Fibroblast of pulmonary artery (primary cell): ENCODE results near the gene CDHR1.

Experiments
- DNase-seq: peaks from one replicate; pipeline ENCODE4 v3.0.0-alpha.2; 2010; ENCODE audit warnings: low read depth
- H3K4me3 ChIP-seq: replicated peaks from 2 replicates; pipeline ENCODE4 v1.5.1; 2011; ENCODE audit warnings: low read depth, mild to moderate bottlenecking, control low read depth, low read length, moderate library complexity
- TF ChIP-seq, protein P1 (sequence below): IDR thresholded peaks from 2 replicates; pipeline ENCODE4 v1.5.1; 2011; ENCODE audit warnings: mild to moderate bottlenecking, control low read depth, low read length, inconsistent platforms; ENCODE audit errors: missing control alignments

The CDHR1 gene

DNA sequence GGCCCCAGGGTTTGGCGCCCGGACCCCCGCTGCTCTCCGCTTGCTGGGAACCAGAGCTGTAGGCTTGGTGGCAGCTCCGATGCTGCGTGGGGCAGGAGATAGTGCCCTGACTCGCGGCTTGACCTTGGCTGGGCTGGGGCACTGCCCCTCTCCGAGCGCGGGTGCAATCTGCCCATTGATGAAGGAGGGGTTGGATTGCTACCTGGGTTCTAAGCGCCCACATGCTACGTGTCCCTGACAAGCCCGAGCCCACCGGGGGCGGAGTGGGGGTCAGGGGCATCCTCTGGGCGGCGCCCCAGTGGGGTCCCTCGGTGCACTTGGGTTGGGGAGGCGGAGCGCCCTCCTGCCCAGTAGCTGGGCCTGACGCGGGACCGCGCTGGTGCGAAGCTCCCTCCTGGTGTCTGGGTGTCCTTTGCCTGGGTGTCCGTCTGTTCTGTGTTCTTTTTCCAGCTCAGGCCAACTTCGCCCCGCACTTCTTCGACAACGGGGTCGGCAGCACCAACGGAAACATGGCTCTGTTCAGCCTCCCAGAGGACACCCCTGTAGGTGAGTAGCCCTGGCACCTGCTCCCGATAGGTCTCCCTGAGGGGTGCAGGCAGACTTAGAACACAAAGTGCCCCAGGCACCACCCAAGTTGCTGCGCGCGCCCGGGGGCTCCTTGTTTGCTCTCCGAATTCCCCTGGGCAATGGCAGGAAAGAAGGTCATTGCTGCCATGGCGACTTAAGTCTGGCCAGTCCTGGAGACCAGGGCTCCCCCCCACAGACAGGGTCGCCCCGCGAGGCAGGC, 900 bp downstream of the CDHR1 start:
- H3K4me3 ChIP-seq, result no peak overlapping the region
- TF ChIP-seq, protein P1, sequence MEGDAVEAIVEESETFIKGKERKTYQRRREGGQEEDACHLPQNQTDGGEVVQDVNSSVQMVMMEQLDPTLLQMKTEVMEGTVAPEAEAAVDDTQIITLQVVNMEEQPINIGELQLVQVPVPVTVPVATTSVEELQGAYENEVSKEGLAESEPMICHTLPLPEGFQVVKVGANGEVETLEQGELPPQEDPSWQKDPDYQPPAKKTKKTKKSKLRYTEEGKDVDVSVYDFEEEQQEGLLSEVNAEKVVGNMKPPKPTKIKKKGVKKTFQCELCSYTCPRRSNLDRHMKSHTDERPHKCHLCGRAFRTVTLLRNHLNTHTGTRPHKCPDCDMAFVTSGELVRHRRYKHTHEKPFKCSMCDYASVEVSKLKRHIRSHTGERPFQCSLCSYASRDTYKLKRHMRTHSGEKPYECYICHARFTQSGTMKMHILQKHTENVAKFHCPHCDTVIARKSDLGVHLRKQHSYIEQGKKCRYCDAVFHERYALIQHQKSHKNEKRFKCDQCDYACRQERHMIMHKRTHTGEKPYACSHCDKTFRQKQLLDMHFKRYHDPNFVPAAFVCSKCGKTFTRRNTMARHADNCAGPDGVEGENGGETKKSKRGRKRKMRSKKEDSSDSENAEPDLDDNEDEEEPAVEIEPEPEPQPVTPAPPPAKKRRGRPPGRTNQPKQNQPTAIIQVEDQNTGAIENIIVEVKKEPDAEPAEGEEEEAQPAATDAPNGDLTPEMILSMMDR, result no peak
- no peak for DNase-seq

DNA sequence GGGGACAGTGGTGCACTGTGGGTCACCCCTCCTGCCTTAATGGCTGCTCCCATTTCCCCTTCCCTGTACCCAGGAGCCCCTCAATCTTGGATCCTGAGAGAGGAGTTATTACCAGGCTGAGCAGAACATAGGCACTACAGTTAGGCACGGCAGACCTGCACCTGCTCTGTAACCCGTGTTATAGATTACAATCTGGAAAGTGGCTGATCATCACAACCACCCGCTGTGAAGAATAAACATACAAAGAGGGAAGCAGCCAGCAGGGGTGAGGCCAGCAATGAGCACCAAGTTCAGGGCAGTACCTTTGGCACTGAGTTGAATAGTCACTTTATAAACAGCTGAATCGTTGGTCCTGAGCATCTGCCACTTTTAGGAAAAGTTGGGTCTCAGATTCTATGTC, 1.7 kb downstream of the CDHR1 start:
- no peak overlapping the region for H3K4me3 ChIP-seq
- TF ChIP-seq, protein P1, result no peak
- DNase-seq, result no peak

DNA sequence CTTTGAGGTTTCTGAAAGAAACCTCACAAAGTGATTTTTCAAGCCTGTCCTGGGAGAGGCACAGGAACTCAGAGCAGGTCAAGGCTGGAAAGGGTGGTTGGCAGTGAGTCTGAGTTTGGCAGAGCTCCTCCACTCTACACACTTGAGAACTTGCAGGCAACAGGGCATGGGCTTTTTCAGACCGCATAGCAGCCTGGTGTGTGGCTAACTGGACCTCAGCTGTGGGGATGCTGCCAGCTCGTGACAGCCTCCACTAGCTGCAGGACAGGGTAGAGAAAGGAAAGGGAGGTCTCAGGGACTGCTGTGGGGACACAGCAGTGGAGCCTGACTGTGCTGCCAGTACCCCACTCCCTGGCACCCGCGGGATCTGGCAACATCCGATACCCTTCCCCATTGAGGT, 2.6 kb downstream of the CDHR1 start:
- no peak for DNase-seq
- TF ChIP-seq, protein P1, result no peak
- H3K4me3 ChIP-seq, result no peak overlapping the region

DNA sequence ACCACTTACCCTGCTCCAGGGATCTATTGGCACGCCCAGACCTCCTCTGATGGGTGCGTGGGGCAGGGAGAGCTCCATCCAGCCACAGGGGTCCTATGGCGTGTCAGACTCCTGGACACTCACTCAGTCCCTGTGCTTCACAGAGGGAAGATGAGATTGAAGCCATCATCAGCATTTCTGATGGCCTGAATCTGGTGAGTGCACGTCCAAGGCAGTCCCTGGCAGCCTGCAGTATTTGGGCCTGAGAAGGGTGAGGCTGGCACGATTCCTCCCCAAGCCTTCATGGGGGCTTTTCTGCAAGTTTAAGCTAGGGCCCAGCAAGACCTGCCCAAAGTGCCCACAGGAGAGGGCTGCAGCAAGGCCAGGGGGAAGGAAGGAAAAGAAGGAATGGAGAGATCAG, 3.3 kb downstream of the CDHR1 start:
- DNase-seq, result no peak
- TF ChIP-seq, protein P1, result no peak
- no peak overlapping the region for H3K4me3 ChIP-seq

DNA sequence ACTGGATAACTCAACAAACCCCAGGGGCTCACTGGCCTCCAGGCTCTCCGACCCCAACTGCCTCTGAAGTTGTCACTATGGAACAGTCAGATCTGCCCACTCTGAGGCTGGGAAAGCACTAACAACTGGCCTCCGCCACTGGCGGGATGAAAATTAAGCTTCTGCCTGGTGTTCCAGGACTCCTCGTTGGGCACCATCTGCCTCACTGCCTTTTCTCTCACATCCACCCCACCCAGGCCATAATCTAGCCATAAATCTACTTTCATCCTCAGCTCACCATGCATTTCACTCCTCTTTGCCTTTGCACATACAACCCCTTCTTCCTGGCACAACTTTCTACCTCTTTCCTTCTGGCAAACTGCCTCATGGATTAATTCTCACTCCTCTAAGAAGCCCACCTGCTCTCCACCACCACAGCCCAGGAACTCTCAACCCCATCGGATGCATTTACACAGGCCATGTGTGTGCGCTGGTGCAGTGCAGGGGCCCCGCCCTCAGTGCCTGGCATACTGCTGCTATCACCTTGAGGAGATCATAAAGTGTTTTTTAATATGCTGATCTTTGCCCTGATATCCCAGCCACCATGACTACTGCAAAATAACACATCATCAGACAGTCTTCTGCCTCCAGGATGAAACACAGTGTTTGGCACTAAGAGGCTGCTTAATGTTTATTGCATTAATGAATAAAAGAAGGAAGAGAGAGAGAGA, 4.0 kb downstream of the CDHR1 start:
- TF ChIP-seq, protein P1, result no peak
- no peak overlapping the region for H3K4me3 ChIP-seq
- no peak for DNase-seq

DNA sequence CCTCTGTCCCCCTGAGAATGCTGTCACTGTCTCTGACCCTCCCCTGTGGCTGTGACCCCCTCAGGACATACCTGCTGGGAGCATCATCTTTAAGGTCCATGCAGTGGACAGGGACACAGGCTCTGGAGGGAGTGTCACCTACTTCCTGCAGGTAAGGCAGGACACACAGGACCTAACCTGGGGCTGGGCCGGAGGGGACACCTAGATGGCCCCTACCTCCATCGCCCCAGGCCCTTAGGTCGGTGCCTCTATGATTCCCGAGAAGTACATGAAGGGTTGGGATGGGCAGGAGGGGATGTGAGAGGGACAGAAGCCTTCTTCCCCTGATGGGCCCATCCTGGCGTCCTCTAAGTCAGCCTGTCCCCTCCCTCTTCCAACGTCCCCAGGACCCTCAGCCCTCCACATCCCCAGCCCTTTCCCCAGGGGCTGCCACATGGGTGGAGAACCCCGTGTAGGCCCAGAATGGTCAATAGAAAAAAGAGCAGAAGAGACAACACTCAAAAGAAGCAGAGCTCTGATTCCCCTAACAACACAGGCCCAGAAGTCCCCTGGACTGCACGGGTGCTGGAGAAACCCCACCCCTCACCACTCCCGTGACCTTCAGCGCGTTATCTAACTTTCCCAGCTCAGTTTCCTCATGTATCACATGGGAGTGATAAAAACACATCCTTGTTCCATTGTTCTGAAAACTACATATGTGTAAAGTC, 6.4 kb downstream of the CDHR1 start:
- no peak for DNase-seq
- TF ChIP-seq, protein P1, result no peak
- no peak overlapping the region for H3K4me3 ChIP-seq
